WI38 (cell line): Measurements from ENCODE around the gene SULT2B1.
"Not testable (repeated sequence)": the region's sequence is repeated elsewhere in the genome, so short reads cannot be mapped to it uniquely, and the experiment has no call there.

ENCODE experiments used
- H3K4me3 ChIP-seq: 2 replicates; pipeline ENCODE4 v1.5.1; 2011; ENCODE audit warnings: low read depth, mild to moderate bottlenecking, control low read depth, low read length
- TF ChIP-seq, protein P1 (sequence below): IDR thresholded peaks from 2 replicates; pipeline ENCODE4 v1.5.1; 2012; ENCODE audit warnings: low read depth, mild to moderate bottlenecking, control low read depth, low read length

The SULT2B1 gene

DNA sequence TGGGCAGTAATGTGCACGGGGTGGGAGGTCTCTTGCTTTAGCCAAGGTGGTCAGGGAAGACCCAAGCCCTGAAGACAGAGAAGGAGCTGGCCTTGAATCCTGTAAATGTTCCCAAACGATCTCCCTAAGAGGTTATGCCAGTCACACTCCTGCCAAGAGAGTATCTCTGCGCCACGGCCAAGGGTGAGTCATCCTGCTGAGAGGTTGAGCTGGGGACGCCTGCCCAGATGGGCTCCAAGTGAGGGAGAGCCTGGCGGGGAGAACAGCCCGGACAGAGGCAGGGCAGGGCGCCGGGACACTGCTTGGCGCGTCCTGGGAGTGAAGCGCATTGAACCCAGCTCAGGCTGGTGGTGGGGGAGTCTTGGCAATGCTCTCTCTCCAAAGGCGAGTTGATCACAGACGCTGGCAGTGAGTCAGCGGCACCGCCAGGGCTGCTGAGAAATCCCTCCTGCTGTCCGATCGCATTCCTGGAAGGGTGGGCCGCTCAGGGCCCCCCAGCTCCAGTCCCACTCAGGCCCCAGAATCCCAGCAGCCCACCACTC, 16.4 kb downstream of the SULT2B1 start:
- TF ChIP-seq, protein P1, sequence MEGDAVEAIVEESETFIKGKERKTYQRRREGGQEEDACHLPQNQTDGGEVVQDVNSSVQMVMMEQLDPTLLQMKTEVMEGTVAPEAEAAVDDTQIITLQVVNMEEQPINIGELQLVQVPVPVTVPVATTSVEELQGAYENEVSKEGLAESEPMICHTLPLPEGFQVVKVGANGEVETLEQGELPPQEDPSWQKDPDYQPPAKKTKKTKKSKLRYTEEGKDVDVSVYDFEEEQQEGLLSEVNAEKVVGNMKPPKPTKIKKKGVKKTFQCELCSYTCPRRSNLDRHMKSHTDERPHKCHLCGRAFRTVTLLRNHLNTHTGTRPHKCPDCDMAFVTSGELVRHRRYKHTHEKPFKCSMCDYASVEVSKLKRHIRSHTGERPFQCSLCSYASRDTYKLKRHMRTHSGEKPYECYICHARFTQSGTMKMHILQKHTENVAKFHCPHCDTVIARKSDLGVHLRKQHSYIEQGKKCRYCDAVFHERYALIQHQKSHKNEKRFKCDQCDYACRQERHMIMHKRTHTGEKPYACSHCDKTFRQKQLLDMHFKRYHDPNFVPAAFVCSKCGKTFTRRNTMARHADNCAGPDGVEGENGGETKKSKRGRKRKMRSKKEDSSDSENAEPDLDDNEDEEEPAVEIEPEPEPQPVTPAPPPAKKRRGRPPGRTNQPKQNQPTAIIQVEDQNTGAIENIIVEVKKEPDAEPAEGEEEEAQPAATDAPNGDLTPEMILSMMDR, result no peak
- peak overlapping the region; percentile 27 for H3K4me3 ChIP-seq

DNA sequence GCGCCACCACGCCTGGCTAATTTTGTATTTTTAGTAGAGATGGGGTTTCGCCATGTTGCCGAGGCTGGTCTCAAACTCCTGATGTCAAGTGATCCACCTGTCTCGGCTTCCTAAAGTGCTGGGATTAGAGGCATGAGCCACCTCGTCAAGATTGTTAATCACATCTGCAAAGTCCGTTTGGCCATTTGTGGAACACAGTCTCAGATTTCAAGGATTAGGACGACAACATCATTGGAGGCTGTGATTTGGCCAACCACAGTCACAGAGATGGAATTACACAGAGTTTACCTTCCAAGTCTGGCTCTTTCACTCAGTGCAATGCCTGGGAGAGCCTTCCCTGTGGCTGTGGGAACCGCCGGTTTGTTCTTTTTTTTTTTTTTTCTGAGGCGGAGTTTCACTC, 17.8 kb downstream of the SULT2B1 start:
- TF ChIP-seq, protein P1, result no peak
- H3K4me3 ChIP-seq, result no peak overlapping the region

DNA sequence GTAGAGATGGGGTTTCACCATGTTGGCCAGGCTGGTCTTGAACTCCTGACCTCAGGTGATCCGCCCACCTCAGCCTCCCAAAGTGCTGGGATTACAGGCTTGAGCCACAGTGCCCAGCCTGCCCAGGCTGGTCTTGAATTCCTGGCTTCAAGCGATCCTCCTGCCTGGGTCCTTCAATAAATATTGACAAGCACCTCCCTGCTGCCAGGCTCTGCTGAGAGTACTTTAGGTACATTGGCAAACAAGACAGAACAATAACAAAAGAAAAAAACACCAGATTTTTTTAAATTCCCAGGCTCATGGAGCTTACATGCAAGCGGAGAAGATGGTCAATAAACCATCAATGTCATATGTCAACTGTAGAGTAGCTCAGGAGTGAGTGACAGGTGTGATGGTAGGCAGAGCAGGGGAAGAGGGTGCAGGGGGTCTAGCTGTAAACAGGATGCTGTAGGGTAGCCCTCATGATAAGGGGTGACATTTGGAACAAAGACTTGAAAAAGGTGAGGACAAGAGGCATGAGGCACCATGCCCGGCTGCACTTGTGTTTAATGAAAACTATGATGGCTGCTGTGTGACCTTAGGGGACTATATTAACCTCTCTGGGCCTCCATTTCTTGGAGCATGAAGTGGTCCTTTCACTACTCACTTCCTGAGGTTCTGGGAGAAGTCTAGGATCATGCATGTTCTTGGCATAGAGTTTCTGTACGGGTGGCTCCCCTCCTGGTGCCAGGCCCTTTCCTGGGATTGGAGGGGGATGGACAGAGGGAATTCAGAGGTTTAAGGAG, 19.6 kb downstream of the SULT2B1 start:
- TF ChIP-seq, protein P1, result no peak
- H3K4me3 ChIP-seq, result no peak overlapping the region

DNA sequence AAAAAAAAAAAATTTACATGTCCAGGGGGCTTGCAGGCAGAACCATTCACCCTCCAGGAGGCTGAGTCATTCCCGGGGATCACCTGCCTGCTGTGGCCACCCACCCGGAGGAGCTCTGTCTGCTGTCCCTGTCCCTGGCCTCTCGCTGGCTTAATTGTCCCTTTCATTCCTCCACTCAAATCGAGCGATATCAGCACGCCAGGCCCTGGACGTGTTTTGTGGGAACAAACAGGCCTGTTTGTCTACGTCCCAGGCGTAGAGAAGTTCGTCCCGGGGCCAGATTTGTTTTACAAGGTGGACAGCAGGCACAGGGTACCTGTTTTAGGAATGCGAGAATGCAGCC, 21.2 kb downstream of the SULT2B1 start:
- H3K4me3 ChIP-seq, result no peak overlapping the region
- TF ChIP-seq, protein P1, result no peak

DNA sequence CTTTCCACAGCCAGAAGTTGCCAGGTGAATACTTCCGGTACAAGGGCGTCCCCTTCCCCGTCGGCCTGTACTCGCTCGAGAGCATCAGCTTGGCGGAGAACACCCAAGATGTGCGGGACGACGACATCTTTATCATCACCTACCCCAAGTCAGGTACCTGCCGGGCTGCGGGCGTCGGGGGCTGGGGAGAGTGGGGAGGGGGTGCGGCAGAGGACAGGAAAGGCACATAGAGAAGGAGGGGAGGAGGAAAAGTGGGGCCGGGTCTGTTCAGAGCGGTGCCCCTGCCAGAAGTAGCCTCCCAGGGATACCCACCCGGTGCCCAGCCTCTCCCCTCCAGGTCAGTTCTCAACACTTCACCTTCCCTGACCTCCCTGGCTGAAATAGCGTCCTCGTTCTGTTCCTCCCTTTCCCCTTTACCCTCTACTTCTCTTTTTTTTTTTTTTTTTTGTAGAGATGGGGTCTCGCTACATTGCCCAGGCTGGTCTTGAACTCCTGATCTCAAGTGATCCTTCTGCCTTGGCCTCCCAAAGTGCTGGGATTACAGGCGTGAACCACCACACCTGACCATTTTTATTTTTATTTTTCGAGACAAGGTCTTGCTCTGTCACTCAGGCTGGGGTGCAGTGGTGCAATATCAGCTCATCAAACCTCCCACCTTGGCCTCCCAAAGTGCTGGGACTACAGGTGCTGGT, 24.1 kb downstream of the SULT2B1 start:
- TF ChIP-seq, protein P1, result no peak
- H3K4me3 ChIP-seq, result no peak overlapping the region

DNA sequence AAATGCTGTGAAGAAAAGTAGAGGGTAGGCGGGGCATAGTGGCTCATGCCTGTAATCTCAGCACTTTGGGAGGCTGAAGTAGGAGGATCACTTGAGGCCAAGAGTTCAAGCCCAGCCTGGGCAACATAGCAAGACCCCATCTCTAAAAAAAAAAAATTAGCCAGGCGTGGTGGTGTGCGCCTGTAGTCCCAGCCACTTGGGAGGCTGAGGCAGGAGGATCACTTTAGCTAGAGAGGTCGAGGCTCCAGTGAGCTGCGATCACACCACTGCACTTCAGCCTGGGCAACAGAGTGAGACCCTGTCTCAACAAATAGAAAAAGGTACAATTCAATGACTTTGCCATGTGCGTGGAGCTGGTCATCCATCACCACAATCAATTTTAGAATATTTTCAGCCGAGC, 25.9 kb downstream of the SULT2B1 start:
- not testable (repeated sequence) for H3K4me3 ChIP-seq

DNA sequence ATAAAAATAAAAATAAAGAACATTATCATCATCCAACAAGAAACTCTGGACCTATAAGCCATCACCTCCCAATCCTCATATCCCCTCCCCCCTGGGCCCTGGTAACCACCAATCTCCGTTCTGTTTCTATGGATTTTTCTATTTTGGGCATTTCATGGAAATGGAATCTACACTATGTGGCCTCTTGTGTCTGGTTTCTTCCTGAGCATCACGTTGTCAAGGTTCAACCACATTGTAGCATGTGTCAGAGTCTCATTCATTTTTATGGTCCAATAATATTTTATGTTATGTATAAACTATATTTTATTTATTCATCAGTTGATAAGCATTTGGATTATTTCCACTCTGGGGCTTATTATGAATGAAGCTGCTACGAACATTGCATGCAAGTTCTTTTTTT, 26.9 kb downstream of the SULT2B1 start:
- H3K4me3 ChIP-seq, result no peak overlapping the region
- TF ChIP-seq, protein P1, result no peak
